OCI-LY1 (cell line): ENCODE data around the gene TTLL10.

Experiments used
- H2AFZ ChIP-seq: fragments of 200-600 bp; sonication (generic), shearing (Covaris generic); 2 replicates; pipeline ENCODE4 v1.6.0; 2014; ENCODE audit warnings: antibody characterized with exemption, mild to moderate bottlenecking, low read length
- H3F3A ChIP-seq: fragments of 200-600 bp; sonication (generic), shearing (Covaris generic); 2 replicates; pipeline ENCODE4 v1.6.0; 2014; ENCODE audit warnings: mild to moderate bottlenecking, antibody characterized with exemption, low read length, moderate library complexity; ENCODE audit not compliant: insufficient read depth
- H3K27ac ChIP-seq: fragments of 200-600 bp; sonication (generic); 2 replicates; pipeline ENCODE4 v1.5.1; 2014; ENCODE audit warnings: low read length, mixed run types, mild to moderate bottlenecking, low read depth; ENCODE audit not compliant: poor library complexity, severe bottlenecking
- H3K27me3 ChIP-seq: fragments of 200-600 bp; sonication (generic); 2 replicates; pipeline ENCODE4 v1.6.0; 2014; ENCODE audit warnings: antibody characterized with exemption, mild to moderate bottlenecking, low read length, moderate library complexity; ENCODE audit not compliant: insufficient read depth
- H3K36me3 ChIP-seq: fragments of 200-600 bp; sonication (generic); 2 replicates; pipeline ENCODE4 v1.6.1; 2014; ENCODE audit warnings: mild to moderate bottlenecking, antibody characterized with exemption, low read length, moderate library complexity, mixed read lengths; ENCODE audit not compliant: insufficient read depth
- H3K4me1 ChIP-seq: fragments of 200-600 bp; sonication (generic); 2 replicates; pipeline ENCODE4 v1.5.1; 2014; ENCODE audit warnings: mild to moderate bottlenecking, low read length, moderate library complexity; ENCODE audit not compliant: insufficient read depth, severe bottlenecking
- H3K4me2 ChIP-seq: fragments of 200-600 bp; sonication (generic), shearing (Covaris generic); 2 replicates; pipeline ENCODE4 v1.6.1; 2014; ENCODE audit warnings: low read length
- H3K4me3 ChIP-seq: fragments of 200-600 bp; sonication (generic); 2 replicates; pipeline ENCODE4 v1.5.1; 2014; ENCODE audit warnings: low read length, low read depth, mild to moderate bottlenecking, mixed read lengths; ENCODE audit not compliant: poor library complexity, severe bottlenecking
- H3K79me2 ChIP-seq: fragments of 200-600 bp; shearing (Covaris generic); 2 replicates; pipeline ENCODE4 v1.6.1; 2016; ENCODE audit warnings: mixed run types, low read length, mixed read lengths; ENCODE audit not compliant: insufficient read depth
- H3K9ac ChIP-seq: fragments of 200-600 bp; sonication (generic), shearing (Covaris generic); 2 replicates; pipeline ENCODE4 v1.6.1; 2014; ENCODE audit warnings: mild to moderate bottlenecking, low read length, mixed read lengths
- H3K9me2 ChIP-seq: fragments of 200-600 bp; sonication (generic), shearing (Covaris generic); 2 replicates; pipeline ENCODE4 v1.6.1; 2014; ENCODE audit warnings: low read depth, mild to moderate bottlenecking, low read length, mixed read lengths
- H3K9me3 ChIP-seq: fragments of 200-600 bp; shearing (Covaris generic); 2 replicates; pipeline ENCODE4 v1.6.1; 2014; ENCODE audit warnings: low read length, mixed read lengths
- H4K20me1 ChIP-seq: fragments of 200-600 bp; sonication (generic), shearing (Covaris generic); 2 replicates; pipeline ENCODE4 v1.6.0; 2016; ENCODE audit warnings: mild to moderate bottlenecking, low read length; ENCODE audit not compliant: insufficient read depth
- CTCF ChIP-seq: fragments of 200-600 bp; sonication (generic), shearing (Covaris generic); IDR thresholded peaks from 2 replicates; pipeline ENCODE4 v1.5.1; 2017; ENCODE audit warnings: mild to moderate bottlenecking, antibody characterized with exemption, low read length, moderate library complexity, mixed read lengths
- EZH2 ChIP-seq: fragments of 200-600 bp; sonication (generic), shearing (Covaris generic); IDR thresholded peaks from 2 replicates; pipeline ENCODE4 v1.8.0; 2017; ENCODE audit warnings: borderline replicate concordance, mixed run types, mild to moderate bottlenecking, antibody characterized with exemption, low read length, moderate library complexity, mixed read lengths

The TTLL10 gene

GRCh38 chr1:1211541-1212441 is 38.1 kb downstream of the TTLL10 start:
- H3K9me3 ChIP-seq = no peaks in the 10 kb centered on the region
- H4K20me1 ChIP-seq = no peaks in the 10 kb centered on the region
- no peaks in the 10 kb centered on the region for H3K79me2 ChIP-seq
- peaks cover 5% of the 10 kb centered on the region for H3K4me1 ChIP-seq
- H3K36me3 ChIP-seq = peaks cover 11% of the 10 kb centered on the region
- H3K9me2 ChIP-seq = no peaks in the 10 kb centered on the region
- no peak overlapping the region for H3K27ac ChIP-seq
- no peaks in the 10 kb centered on the region for H3F3A ChIP-seq
- TF ChIP-seq EZH2 (no peak), CTCF (no peak)
- peaks cover 8% of the 10 kb centered on the region; the same call in 1 of the 2 replicates for H3K27me3 ChIP-seq
- H3K4me3 ChIP-seq = no peak overlapping the region
- H3K9ac ChIP-seq = no peak overlapping the region
- H2AFZ ChIP-seq = no peak overlapping the region
- H3K4me2 ChIP-seq = no peak overlapping the region

DNA sequence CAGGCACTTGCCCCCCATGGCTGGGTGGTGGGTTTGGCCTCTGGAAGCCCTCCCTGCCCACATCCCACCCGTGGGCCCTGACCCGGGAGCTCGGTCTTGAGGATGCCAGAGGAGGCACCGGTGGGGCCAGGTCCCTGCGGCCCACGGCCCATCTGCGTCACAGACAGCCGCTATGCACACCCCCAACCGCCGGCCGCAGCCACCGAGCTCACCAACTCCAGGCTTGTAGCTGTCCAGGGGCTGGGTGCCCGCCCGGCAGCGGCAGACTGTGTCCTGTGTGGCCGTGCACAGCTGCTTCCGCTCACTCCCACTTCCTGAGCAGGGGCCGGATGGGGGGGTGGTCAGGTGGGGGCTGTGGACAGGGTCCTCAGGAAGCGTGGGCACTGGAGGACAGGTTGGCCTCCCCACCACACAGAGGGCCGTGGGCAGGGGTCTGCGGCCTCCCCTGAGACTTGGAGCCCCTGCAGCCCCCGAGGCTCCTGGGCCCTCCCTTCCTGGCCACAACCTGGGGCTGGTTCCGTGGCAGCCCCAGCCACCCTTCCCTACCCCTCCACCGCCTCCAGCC is 39.2 kb downstream of the TTLL10 start:
- Histone ChIP-seq H3K9ac (no peak overlapping the region), H3K9me2 (no peaks in the 10 kb centered on the region), H3K79me2 (no peaks in the 10 kb centered on the region), H3K36me3 (peaks cover 21% of the 10 kb centered on the region), H3K27me3 (0 out of 2 replicates have a peak, but pooled peaks cover 8% of the 10 kb centered on the region), H3K9me3 (no peaks in the 10 kb centered on the region), H3K4me1 (peaks cover 9% of the 10 kb centered on the region), H3F3A (no peaks in the 10 kb centered on the region), H4K20me1 (no peaks in the 10 kb centered on the region), H3K27ac (no peak overlapping the region), H2AFZ (no peak overlapping the region), H3K4me3 (no peak overlapping the region), H3K4me2 (no peak overlapping the region)
- TF ChIP-seq CTCF (no peak), EZH2 (no peak)

DNA sequence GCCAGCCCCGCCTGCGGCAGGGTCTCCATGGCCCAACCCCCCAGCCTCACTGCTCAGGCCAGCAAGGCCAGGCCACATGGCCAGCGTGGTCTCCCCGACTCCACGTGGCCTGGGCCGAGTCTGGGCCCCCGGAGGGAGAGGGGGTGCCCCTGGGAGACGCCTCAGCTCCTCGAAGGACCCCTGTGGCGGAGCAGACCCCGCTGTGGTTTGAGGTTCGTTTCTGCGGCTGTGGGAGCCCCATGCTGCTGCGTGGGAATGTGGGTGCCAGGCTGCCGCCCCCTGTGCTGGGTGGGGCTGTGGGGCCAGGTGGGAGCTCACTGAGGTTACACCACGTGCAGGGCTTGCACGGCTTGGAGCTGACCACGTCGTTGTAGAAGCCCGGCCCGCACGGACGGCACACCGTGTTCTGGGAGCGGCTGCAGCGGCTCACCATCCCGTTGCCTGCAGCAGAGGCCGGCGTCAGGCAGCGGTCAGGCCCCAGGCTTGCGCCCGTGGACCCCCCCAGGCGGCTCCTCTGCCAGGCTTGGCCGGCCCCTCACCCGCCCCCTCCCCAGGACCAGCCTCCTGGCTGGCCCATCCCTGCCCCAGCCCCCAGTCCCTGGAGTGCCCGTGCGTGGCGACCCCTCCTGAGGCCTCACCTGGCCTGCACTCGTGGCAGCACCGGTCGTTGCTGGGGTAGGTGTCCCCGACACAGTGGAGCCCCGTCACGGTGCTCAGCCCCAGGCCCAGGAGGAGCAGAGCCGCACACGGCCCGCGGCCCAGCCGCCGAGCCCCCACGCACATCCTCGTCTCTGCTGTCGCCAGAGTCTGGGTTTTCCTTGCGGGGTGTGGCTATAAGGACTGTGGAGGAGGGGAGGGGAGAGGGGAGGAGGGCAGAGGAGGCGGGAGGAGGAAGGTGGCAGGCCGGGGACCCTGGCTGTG is 39.9 kb downstream of the TTLL10 start, which contains the start of gene TNFRSF4:
TNFRSF4 (minus strand) TSS at position 809 of the 921 bp plus-strand sequence; CDS start at position 783, 26 bp downstream.
- no peaks in the 10 kb centered on the region for H3K79me2 ChIP-seq
- no peaks in the 10 kb centered on the region for H3K9me3 ChIP-seq
- no peaks in the 10 kb centered on the region for H3F3A ChIP-seq
- no peaks in the 10 kb centered on the region for H4K20me1 ChIP-seq
- H3K9me2 ChIP-seq = no peaks in the 10 kb centered on the region
- no peak within 1 kb of the TSS for H2AFZ ChIP-seq
- no peak within 1 kb of the TSS for H3K9ac ChIP-seq
- TF ChIP-seq CTCF (no peak), EZH2 (no peak)
- H3K4me3 ChIP-seq = no peak within 1 kb of the TSS
- H3K36me3 ChIP-seq = peaks cover 28% of the 10 kb centered on the region
- no peak within 1 kb of the TSS for H3K4me2 ChIP-seq
- peaks cover 9% of the 10 kb centered on the region for H3K4me1 ChIP-seq
- H3K27me3 ChIP-seq = 0 out of 2 replicates have a peak, but pooled peaks cover 8% of the 10 kb centered on the region
- no peak within 1 kb of the TSS for H3K27ac ChIP-seq
